H9 (cell line): ENCODE data around the gene FAM81A. TPM values are rescaled to one million over a fixed set of nuclear protein-coding genes. Genes with fewer than 3 reads are reported as not detected.

Source experiments
- DNase-seq: peaks from one replicate; pipeline ENCODE4 v3.0.0-alpha.2; 2017
- H2AFZ ChIP-seq: one replicate; pipeline ENCODE4 v1.6.1; 2013; ENCODE audit warnings: mild to moderate bottlenecking, low read length, control low read depth, moderate library complexity
- H2AK5ac ChIP-seq: 2 replicates; pipeline ENCODE4 v1.6.1; 2013; ENCODE audit warnings: low read length, control low read depth, mixed read lengths; ENCODE audit not compliant: insufficient read length
- H2BK120ac ChIP-seq: one replicate; pipeline ENCODE4 v1.6.1; 2013; ENCODE audit warnings: low read depth, mild to moderate bottlenecking, low read length, control low read depth, inconsistent platforms; ENCODE audit not compliant: poor library complexity, severe bottlenecking
- H2BK12ac ChIP-seq: 2 replicates; pipeline ENCODE4 v1.6.1; 2013; ENCODE audit warnings: low read length, control low read depth, mixed read lengths, low read depth; ENCODE audit not compliant: insufficient read length
- H2BK15ac ChIP-seq: 2 replicates; pipeline ENCODE4 v1.6.1; 2013; ENCODE audit warnings: low read depth, low read length, control low read depth
- H2BK20ac ChIP-seq: one replicate; pipeline ENCODE4 v1.6.1; 2013; ENCODE audit warnings: low read depth, mild to moderate bottlenecking, low read length, control low read depth, inconsistent platforms; ENCODE audit not compliant: poor library complexity, severe bottlenecking
- H2BK5ac ChIP-seq: 2 replicates; pipeline ENCODE4 v1.6.1; 2013; ENCODE audit warnings: low read length, control low read depth, mixed read lengths; ENCODE audit not compliant: insufficient read length
- H3K14ac ChIP-seq: 2 replicates; pipeline ENCODE4 v1.6.1; 2013; ENCODE audit warnings: low read length, control low read depth; ENCODE audit not compliant: insufficient read depth
- H3K18ac ChIP-seq: 2 replicates; pipeline ENCODE4 v1.6.1; 2013; ENCODE audit warnings: low read depth, mild to moderate bottlenecking, mixed read lengths, low read length, control low read depth; ENCODE audit not compliant: insufficient read length
- H3K23ac ChIP-seq: 2 replicates; pipeline ENCODE4 v1.6.1; 2013; ENCODE audit warnings: low read length, control low read depth, mixed read lengths, low read depth; ENCODE audit not compliant: insufficient read length
- H3K23me2 ChIP-seq: 2 replicates; pipeline ENCODE4 v1.6.1; 2013; ENCODE audit warnings: low read depth, mild to moderate bottlenecking, mixed read lengths, low read length, control low read depth; ENCODE audit not compliant: insufficient read length, poor library complexity, severe bottlenecking
- H3K27ac ChIP-seq: 2 replicates; pipeline ENCODE4 v1.5.1; 2013; ENCODE audit warnings: low read length, control low read depth, mixed read lengths, low read depth; ENCODE audit not compliant: insufficient read length
- H3K27me3 ChIP-seq: 2 replicates; pipeline ENCODE4 v1.6.1; 2013; ENCODE audit warnings: low read length, control low read depth, inconsistent platforms; ENCODE audit not compliant: insufficient read depth
- H3K4ac ChIP-seq: 2 replicates; pipeline ENCODE4 v1.6.1; 2013; ENCODE audit warnings: low read depth, mild to moderate bottlenecking, control low read depth, inconsistent platforms, low read length, moderate library complexity
- H3K4me1 ChIP-seq: 2 replicates; pipeline ENCODE4 v1.6.1; 2013; ENCODE audit warnings: low read length, control low read depth, inconsistent platforms; ENCODE audit not compliant: insufficient read depth
- H3K4me2 ChIP-seq: 2 replicates; pipeline ENCODE4 v1.6.1; 2013; ENCODE audit warnings: low read length, control low read depth, mixed read lengths; ENCODE audit not compliant: insufficient read length, insufficient read depth
- H3K56ac ChIP-seq: 2 replicates; pipeline ENCODE4 v1.6.1; 2013; ENCODE audit warnings: low read depth, mild to moderate bottlenecking, mixed read lengths, low read length, control low read depth; ENCODE audit not compliant: insufficient read length
- H3K79me1 ChIP-seq: 2 replicates; pipeline ENCODE4 v1.6.1; 2013; ENCODE audit warnings: low read depth, mild to moderate bottlenecking, moderate library complexity, low read length, control low read depth, inconsistent platforms; ENCODE audit not compliant: insufficient read depth, poor library complexity, severe bottlenecking
- H3K79me2 ChIP-seq: 2 replicates; pipeline ENCODE4 v1.6.1; 2013; ENCODE audit warnings: low read length, control low read depth, inconsistent platforms; ENCODE audit not compliant: insufficient read depth
- H3K9ac ChIP-seq: 2 replicates; pipeline ENCODE4 v1.6.1; 2013; ENCODE audit warnings: low read length, control low read depth, mixed read lengths; ENCODE audit not compliant: insufficient read length; ENCODE audit errors: extremely low read depth
- H3K9me3 ChIP-seq: one replicate; pipeline ENCODE4 v1.6.1; 2013; ENCODE audit warnings: low read depth, low read length, inconsistent platforms; ENCODE audit not compliant: control insufficient read depth
- H3T11ph ChIP-seq: one replicate; pipeline ENCODE4 v1.6.1; 2013; ENCODE audit warnings: mild to moderate bottlenecking, low read length, control low read depth, inconsistent platforms
- H4K20me1 ChIP-seq: one replicate; pipeline ENCODE4 v1.6.1; 2013; ENCODE audit not compliant: control insufficient read depth, insufficient read length, insufficient read depth
- H4K5ac ChIP-seq: 2 replicates; pipeline ENCODE4 v1.6.1; 2013; ENCODE audit warnings: low read depth, mild to moderate bottlenecking, mixed read lengths, low read length, control low read depth; ENCODE audit not compliant: insufficient read length
- H4K8ac ChIP-seq: replicated peaks from 2 replicates; pipeline ENCODE4 v1.6.1; 2013; ENCODE audit warnings: low read length, control low read depth, mixed read lengths, low read depth; ENCODE audit not compliant: insufficient read length
- H4K91ac ChIP-seq: 2 replicates; pipeline ENCODE4 v1.6.1; 2013; ENCODE audit warnings: low read depth, mild to moderate bottlenecking, moderate library complexity, mixed read lengths, low read length, control low read depth; ENCODE audit not compliant: insufficient read length
- H3K27ac Mint-ChIP-seq, 3 experiments: 2 replicates in 2 of 3; 3 replicates in 1 of 3; pipeline ENCODE4 v1.8.0; 2020 to 2021; ENCODE audit warnings: mixed read lengths in 3 of 3, mild to moderate bottlenecking in 1 of 3, moderate library complexity in 1 of 3
- H3K27me3 Mint-ChIP-seq: 2 replicates; pipeline ENCODE4 v1.8.0; 2021; ENCODE audit warnings: low read depth, mild to moderate bottlenecking, moderate library complexity, mixed read lengths
- H3K36me3 Mint-ChIP-seq, 3 experiments: 2 replicates in 2 of 3; 3 replicates in 1 of 3; pipeline ENCODE4 v1.8.0; 2020 to 2021; ENCODE audit warnings: low read depth in 3 of 3, mixed read lengths in 3 of 3; ENCODE audit not compliant: insufficient read depth in 1 of 3
- H3K4me1 Mint-ChIP-seq, 2 experiments: 2 replicates each; pipeline ENCODE4 v1.8.0; 2020; ENCODE audit warnings: mixed read lengths in 2 of 2
- H3K4me3 Mint-ChIP-seq, 2 experiments: 2 replicates in 1 of 2; 3 replicates in 1 of 2; pipeline ENCODE4 v1.8.0; 2020 to 2021; ENCODE audit warnings: mild to moderate bottlenecking in 2 of 2, mixed read lengths in 2 of 2, moderate library complexity in 1 of 2
- H3K9me3 Mint-ChIP-seq, 2 experiments: 2 replicates in 1 of 2; 3 replicates in 1 of 2; pipeline ENCODE4 v1.8.0; 2020; ENCODE audit warnings: mild to moderate bottlenecking in 2 of 2, mixed read lengths in 2 of 2, moderate library complexity in 1 of 2
- WGBS: extraction: QIAGEN DNeasy Blood & Tissue Kit; methylation state at CpG from one replicate; pipeline ENCODE4 v1.1.7; 2013; ENCODE audit warnings: missing lambda C conversion rate, low lambda C conversion rate, mixed read lengths; ENCODE audit not compliant: insufficient read length; ENCODE audit errors: extremely low coverage; 5-methylcytosine and 5-hydroxymethylcytosine counted together
- total RNA-seq: library from RNA; stranded (reverse); gene quantifications from 2 replicates; pipeline ENCODE4 v1.2.1, GENCODE V29; 2021
- TF ChIP-seq, protein P1 (sequence below): fragments of 200-600 bp; sonication (generic); conservative IDR thresholded peaks from 3 replicates; pipeline ENCODE4 v1.8.0; 2021; ENCODE audit warnings: antibody characterized with exemption, mild to moderate bottlenecking

The FAM81A gene
- total RNA-seq, 1 experiment from 2014 or later = 1.7 TPM

DNA sequence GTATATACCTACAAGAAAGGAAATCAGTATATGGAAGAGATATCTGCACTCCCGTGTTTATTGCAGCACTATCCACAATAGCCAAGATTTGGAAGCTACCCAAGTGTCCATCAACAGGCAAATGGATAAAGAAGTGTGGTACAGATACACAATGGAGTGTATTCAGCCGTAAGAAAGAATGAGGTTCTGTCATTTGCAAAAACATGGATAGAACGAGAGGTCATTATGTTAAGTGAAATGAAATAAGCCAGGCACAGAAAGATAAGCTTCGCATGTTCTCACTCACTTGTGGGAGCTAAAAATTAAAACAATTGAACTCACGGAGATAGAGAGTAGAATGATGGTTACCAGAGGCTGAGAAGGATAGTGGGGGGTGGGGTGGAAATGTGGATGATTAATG, 53.1 kb downstream of the FAM81A start:
- no peak overlapping the region for H3K4ac ChIP-seq
- H3K14ac ChIP-seq = no peak overlapping the region
- no peak overlapping the region for H2AFZ ChIP-seq
- no peak overlapping the region for H4K91ac ChIP-seq
- Mint-ChIP-seq H3K4me1 (peaks cover 11 to 14% of the 10 kb centered on the region in 2 experiments), H3K27ac (no peak overlapping the region), H3K27me3 (peaks cover 6% of the 10 kb centered on the region; the same call in 1 of the 2 replicates), H3K36me3 (peaks cover 0 to 5% (median 4%) of the 10 kb centered on the region in 3 experiments; a peak in 3 of 7 replicates), H3K9me3 (peaks cover 7 to 10% of the 10 kb centered on the region in 2 experiments; a peak in 4 of 5 replicates), H3K4me3 (no peak overlapping the region)
- H4K5ac ChIP-seq = no peak overlapping the region
- DNase-seq = no peak
- no peak overlapping the region for H3K23ac ChIP-seq
- no CpG with 5 or more reads among the region's 5 CpGs for WGBS
- H3K79me1 ChIP-seq = no peaks in the 10 kb centered on the region
- no peak overlapping the region for H3K18ac ChIP-seq
- H2AK5ac ChIP-seq = no peak overlapping the region
- H3K9me3 ChIP-seq = no peaks in the 10 kb centered on the region
- H2BK120ac ChIP-seq = no peak overlapping the region
- no peak overlapping the region for H3T11ph ChIP-seq
- no peaks in the 10 kb centered on the region for H3K23me2 ChIP-seq
- H2BK15ac ChIP-seq = no peak overlapping the region
- H2BK12ac ChIP-seq = no peak overlapping the region
- H4K20me1 ChIP-seq = no peaks in the 10 kb centered on the region
- no peaks in the 10 kb centered on the region for H3K79me2 ChIP-seq
- H3K56ac ChIP-seq = no peak overlapping the region
- H2BK20ac ChIP-seq = no peak overlapping the region
- no peak overlapping the region for H3K27ac ChIP-seq
- TF ChIP-seq, protein P1, sequence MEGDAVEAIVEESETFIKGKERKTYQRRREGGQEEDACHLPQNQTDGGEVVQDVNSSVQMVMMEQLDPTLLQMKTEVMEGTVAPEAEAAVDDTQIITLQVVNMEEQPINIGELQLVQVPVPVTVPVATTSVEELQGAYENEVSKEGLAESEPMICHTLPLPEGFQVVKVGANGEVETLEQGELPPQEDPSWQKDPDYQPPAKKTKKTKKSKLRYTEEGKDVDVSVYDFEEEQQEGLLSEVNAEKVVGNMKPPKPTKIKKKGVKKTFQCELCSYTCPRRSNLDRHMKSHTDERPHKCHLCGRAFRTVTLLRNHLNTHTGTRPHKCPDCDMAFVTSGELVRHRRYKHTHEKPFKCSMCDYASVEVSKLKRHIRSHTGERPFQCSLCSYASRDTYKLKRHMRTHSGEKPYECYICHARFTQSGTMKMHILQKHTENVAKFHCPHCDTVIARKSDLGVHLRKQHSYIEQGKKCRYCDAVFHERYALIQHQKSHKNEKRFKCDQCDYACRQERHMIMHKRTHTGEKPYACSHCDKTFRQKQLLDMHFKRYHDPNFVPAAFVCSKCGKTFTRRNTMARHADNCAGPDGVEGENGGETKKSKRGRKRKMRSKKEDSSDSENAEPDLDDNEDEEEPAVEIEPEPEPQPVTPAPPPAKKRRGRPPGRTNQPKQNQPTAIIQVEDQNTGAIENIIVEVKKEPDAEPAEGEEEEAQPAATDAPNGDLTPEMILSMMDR = no peak
- H3K27me3 ChIP-seq = no peaks in the 10 kb centered on the region
- H3K4me1 ChIP-seq = no peaks in the 10 kb centered on the region; the same call in 1 of the 2 replicates
- H4K8ac ChIP-seq = no peak overlapping the region
- H3K4me2 ChIP-seq = no peak overlapping the region
- H3K9ac ChIP-seq = no peak overlapping the region
- H2BK5ac ChIP-seq = no peak overlapping the region
